Heart left ventricle (tissue), 13 donors: ENCODE results near the gene RBM23.

ENCODE experiments used
- POLR2A ChIP-seq, 2 donors: fragments of 450-650 bp; IDR thresholded peaks; one replicate each; pipeline ENCODE4 v1.6.1; 2017; ENCODE audit warnings: antibody characterized with exemption in 2 of 2, mild to moderate bottlenecking in 2 of 2, moderate library complexity in 2 of 2
- TF ChIP-seq, protein P1 (sequence below), 12 donors: fragments of 200-600 bp; sonication (generic) in 4 of 12; IDR thresholded peaks; one replicate each; pipeline versions ENCODE4 v1.5.0 to v1.8.0; 2018 to 2022; ENCODE audit warnings: antibody characterized with exemption in 12 of 12, mild to moderate bottlenecking in 5 of 12
- donor health status: ischemic (EF 13 %, LVEDD 7.1; RV severe dilation, severe dysfunction).
- donor health status: DM: no; HTN: yes; CAD: no.
- donor health status: DM: no; HTN: no; CAD: no.
- donor health status: ischemic (EF 25% LVEDD 6.9; RV normal size, moderate dysfunction).
- donor health status: ischemic (EF 25% LVEDD 5.7; RV mildly dilated, moderate dysfunction).
- donor health status: ischemic (EF 35%, LVEDD 5.7; RV mildly dilated, moderate dysfunction).
- donor health status: nonischemic (EF 11% LVEDD 7.7; RV severe dilation, severe dysfunction).
- donor health status: DM: yes; HTN: yes; CAD: no.
- donor health status: PGD.
- donor health status: ischemic (EF 29% LVEDD 5.4; RV normal size, mild dysfunction).
- donor health status: nonischemic (EF 23%, LVEDD 6.1; RV moderate dilation, normal function).

DNA sequence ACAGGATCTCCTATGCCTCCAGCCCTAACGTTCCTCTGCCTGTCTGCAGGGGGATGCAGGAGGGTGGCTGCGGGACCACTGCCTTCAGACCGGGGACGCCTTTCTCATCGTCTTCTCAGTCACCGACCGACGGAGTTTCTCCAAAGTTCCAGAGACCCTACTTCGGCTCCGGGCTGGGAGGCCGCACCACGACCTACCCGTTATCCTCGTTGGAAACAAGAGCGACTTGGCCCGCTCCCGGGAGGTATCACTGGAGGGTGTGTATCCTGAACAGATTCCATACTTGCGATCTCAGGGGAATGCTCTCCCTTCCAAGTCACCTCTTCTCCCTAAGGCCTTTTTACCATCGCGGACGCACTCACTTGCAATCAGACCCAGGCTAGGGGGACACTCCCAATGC, 33.0 kb downstream of the RBM23 start:
- TF ChIP-seq, protein P1, sequence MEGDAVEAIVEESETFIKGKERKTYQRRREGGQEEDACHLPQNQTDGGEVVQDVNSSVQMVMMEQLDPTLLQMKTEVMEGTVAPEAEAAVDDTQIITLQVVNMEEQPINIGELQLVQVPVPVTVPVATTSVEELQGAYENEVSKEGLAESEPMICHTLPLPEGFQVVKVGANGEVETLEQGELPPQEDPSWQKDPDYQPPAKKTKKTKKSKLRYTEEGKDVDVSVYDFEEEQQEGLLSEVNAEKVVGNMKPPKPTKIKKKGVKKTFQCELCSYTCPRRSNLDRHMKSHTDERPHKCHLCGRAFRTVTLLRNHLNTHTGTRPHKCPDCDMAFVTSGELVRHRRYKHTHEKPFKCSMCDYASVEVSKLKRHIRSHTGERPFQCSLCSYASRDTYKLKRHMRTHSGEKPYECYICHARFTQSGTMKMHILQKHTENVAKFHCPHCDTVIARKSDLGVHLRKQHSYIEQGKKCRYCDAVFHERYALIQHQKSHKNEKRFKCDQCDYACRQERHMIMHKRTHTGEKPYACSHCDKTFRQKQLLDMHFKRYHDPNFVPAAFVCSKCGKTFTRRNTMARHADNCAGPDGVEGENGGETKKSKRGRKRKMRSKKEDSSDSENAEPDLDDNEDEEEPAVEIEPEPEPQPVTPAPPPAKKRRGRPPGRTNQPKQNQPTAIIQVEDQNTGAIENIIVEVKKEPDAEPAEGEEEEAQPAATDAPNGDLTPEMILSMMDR (IDR thresholded peaks at IDR 0.05): no peak
- TF ChIP-seq POLR2A (IDR thresholded peaks at IDR 0.05): no peak
